ENCODE data around the gene ECD. TPM values are rescaled to one million over a fixed set of nuclear protein-coding genes. Genes with fewer than 3 reads are reported as not detected.

The ECD gene
- total RNA-seq, 2 experiments from 2014 or later = 50.5 to 57.7 TPM

DNA sequence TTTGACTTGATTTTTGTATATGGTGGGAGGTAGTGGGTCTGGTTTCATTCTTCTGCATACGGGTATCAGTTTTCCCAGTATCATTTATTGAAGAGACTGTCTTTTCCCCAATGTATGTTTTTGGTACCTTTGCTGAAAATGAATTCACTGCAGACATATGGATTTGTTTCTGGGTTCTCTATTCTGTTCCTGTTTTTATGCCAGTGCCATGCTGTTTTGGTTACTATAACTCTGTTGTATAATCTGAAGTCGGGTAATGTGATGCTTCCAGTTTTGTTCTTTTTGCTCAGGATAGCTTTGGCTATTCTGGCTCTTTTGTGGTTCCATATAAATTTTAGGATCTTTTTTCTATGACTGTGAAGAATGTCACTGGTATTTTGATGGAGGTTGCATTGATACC lies 836 bp downstream of the ECD start:
- ATAC-seq (ENCODE audit: poor library complexity) = no peak
- DNase-seq = no peak
- H3K27me3 ChIP-seq (ENCODE audit: control insufficient read depth in 1 of 2, insufficient read depth in 2 of 2, low read length in 2 of 2) = no peaks in the 10 kb centered on the region
- Mint-ChIP-seq H3K36me3 (ENCODE audit: low read depth) (peaks cover 46% of the 10 kb centered on the region), H3K27me3 (no peaks in the 10 kb centered on the region), H3K9me3 (no peaks in the 10 kb centered on the region), H3K4me3 (peak overlapping the region; percentile 94), H3K4me1 (ENCODE audit: low read depth) (peaks cover 55% of the 10 kb centered on the region), H3K27ac (peak overlapping the region; percentile 98)
- POLR2A ChIA-PET = interaction anchor here (3.4 kb wide), 1 partner anchor 71 kb away, joined by 41 read pairs; the partner anchor contains the start of gene P4HA1
- H3K4me3 ChIP-seq (ENCODE audit: low read length) = peak overlapping the region; percentile 90
- TF ChIP-seq, protein P1, sequence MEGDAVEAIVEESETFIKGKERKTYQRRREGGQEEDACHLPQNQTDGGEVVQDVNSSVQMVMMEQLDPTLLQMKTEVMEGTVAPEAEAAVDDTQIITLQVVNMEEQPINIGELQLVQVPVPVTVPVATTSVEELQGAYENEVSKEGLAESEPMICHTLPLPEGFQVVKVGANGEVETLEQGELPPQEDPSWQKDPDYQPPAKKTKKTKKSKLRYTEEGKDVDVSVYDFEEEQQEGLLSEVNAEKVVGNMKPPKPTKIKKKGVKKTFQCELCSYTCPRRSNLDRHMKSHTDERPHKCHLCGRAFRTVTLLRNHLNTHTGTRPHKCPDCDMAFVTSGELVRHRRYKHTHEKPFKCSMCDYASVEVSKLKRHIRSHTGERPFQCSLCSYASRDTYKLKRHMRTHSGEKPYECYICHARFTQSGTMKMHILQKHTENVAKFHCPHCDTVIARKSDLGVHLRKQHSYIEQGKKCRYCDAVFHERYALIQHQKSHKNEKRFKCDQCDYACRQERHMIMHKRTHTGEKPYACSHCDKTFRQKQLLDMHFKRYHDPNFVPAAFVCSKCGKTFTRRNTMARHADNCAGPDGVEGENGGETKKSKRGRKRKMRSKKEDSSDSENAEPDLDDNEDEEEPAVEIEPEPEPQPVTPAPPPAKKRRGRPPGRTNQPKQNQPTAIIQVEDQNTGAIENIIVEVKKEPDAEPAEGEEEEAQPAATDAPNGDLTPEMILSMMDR (IDR thresholded peaks at IDR 0.05) = no peak
- no peaks in the 10 kb centered on the region for H3K9me3 ChIP-seq (ENCODE audit: control insufficient read depth in 1 of 2, insufficient read depth in 1 of 2, low read length in 2 of 2)
- H3K27ac ChIP-seq (ENCODE audit: low read depth in 1 of 2, low read length in 2 of 2) = peak overlapping the region; percentile 96 to 97
- H3K4me1 ChIP-seq (ENCODE audit: insufficient read depth, low read length) = peaks cover 16% of the 10 kb centered on the region
- peaks cover 19% of the 10 kb centered on the region for H3K36me3 ChIP-seq (ENCODE audit: insufficient read depth, low read length)
- intact Hi-C loops (cut with DNase I, micrococcal nuclease) = loop anchor here (2.0 to 10.0 kb wide), 7 partner anchors 78 to 1945 kb away; partner anchors contain the start of genes ANXA7 (in 1 of the 2), DNAJC9 (in 1 of the 2), MCU (in 1 of the 2) and MICU1 (in 1 of the 2)
- CTCF ChIA-PET = interaction anchor here (2.4 kb wide), 1 partner anchor 8 kb away, joined by 10 read pairs; no protein-coding TSS in a partner anchor

GRCh38 chr10:73163096-73163495 lies 4.7 kb downstream of the ECD start:
- ChIA-PET CTCF (interaction anchor here (1.0 to 2.0 kb wide), 2 partner anchors 65 to 67 kb away, joined by 3 to 6 read pairs; partner anchors contain the start of gene P4HA1), POLR2A (interaction anchor here (1.1 kb wide), 1 partner anchor 68 kb away, joined by 4 read pairs; no protein-coding TSS in a partner anchor)
- Mint-ChIP-seq H3K4me1 (ENCODE audit: low read depth) (peaks cover 74% of the 10 kb centered on the region), H3K36me3 (ENCODE audit: low read depth) (peaks cover 72% of the 10 kb centered on the region), H3K9me3 (no peaks in the 10 kb centered on the region), H3K27me3 (no peaks in the 10 kb centered on the region), H3K4me3 (peak overlapping the region; percentile 32), H3K27ac (no peak overlapping the region)
- TF ChIP-seq, protein P1 (IDR thresholded peaks at IDR 0.05) = no peak
- Histone ChIP-seq H3K4me1 (ENCODE audit: insufficient read depth, low read length) (peaks cover 9% of the 10 kb centered on the region), H3K9me3 (ENCODE audit: control insufficient read depth in 1 of 2, insufficient read depth in 1 of 2, low read length in 2 of 2) (no peaks in the 10 kb centered on the region), H3K27me3 (ENCODE audit: control insufficient read depth in 1 of 2, insufficient read depth in 2 of 2, low read length in 2 of 2) (no peaks in the 10 kb centered on the region), H3K36me3 (ENCODE audit: insufficient read depth, low read length) (peaks cover 29% of the 10 kb centered on the region), H3K4me3 (ENCODE audit: low read length) (no peak overlapping the region), H3K27ac (ENCODE audit: low read depth in 1 of 2, low read length in 2 of 2) (no peak overlapping the region)
- intact Hi-C loops (cut with DNase I, micrococcal nuclease) = loop anchor here in 1 of 2 experiments (10.0 kb wide), 1 partner anchor 468 kb away; the partner anchor contains the start of gene MCU
- ATAC-seq (ENCODE audit: poor library complexity) (no peak), DNase-seq (no peak)

GRCh38 chr10:73161662-73162061 lies 6.1 kb downstream of the ECD start:
- Histone ChIP-seq H3K27ac (ENCODE audit: low read depth in 1 of 2, low read length in 2 of 2) (no peak overlapping the region), H3K9me3 (ENCODE audit: control insufficient read depth in 1 of 2, insufficient read depth in 1 of 2, low read length in 2 of 2) (no peaks in the 10 kb centered on the region), H3K4me3 (ENCODE audit: low read length) (no peak overlapping the region), H3K36me3 (ENCODE audit: insufficient read depth, low read length) (peaks cover 38% of the 10 kb centered on the region), H3K4me1 (ENCODE audit: insufficient read depth, low read length) (peaks cover 6% of the 10 kb centered on the region), H3K27me3 (ENCODE audit: control insufficient read depth in 1 of 2, insufficient read depth in 2 of 2, low read length in 2 of 2) (no peaks in the 10 kb centered on the region)
- DNase-seq (no peak), ATAC-seq (ENCODE audit: poor library complexity) (no peak)
- no peaks in the 10 kb centered on the region for H3K9me3 Mint-ChIP-seq
- POLR2A ChIA-PET = no interaction called here
- intact Hi-C loops (cut with DNase I, micrococcal nuclease) = loop anchor here in 1 of 2 experiments (10.0 kb wide), 1 partner anchor 467 kb away; the partner anchor contains the start of gene MCU
- peaks cover 59% of the 10 kb centered on the region for H3K4me1 Mint-ChIP-seq (ENCODE audit: low read depth)
- peaks cover 68% of the 10 kb centered on the region for H3K36me3 Mint-ChIP-seq (ENCODE audit: low read depth)
- H3K27me3 Mint-ChIP-seq = no peaks in the 10 kb centered on the region
- H3K27ac Mint-ChIP-seq = no peak overlapping the region
- H3K4me3 Mint-ChIP-seq = no peak overlapping the region
- TF ChIP-seq, protein P1 (IDR thresholded peaks at IDR 0.05) = no peak
- CTCF ChIA-PET = no interaction called here
